Measurements from ENCODE around the gene GLI1.
A peak's percentile ranks its signal among the peaks of the same experiment; 100 is the strongest.

DNA sequence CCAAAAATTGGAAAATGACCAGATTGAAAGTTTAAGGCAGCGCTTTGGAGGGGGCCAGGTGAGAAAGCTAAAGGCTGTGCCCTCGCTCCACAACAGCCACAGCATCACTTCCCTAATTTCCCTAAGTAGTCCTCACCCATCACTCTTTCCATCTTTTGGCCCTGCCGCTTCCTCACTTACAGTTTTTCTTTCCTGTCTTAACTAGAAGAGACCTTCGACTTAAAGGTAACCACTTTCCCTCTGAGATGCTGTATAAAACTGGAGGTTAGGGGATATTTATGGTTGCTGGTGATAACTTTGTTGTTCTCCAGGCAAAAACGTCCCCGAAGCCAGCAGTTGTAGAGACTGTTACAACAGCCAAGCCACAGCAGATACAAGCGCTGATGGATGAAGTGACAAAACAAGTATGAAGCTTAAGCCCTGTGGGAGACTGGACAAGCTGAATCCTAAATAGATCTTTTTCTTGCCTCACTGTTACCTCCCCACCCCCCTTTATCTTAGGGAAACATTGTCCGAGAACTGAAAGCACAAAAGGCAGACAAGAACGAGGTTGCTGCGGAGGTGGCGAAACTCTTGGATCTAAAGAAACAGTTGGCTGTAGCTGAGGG, 56.5 kb downstream of the GLI1 start:
- peak; percentile 17; the same call in 1 of the 2 replicates for TF ChIP-seq POLR2AphosphoS5 (IDR thresholded peaks at IDR 0.05; ENCODE audit: low read depth)
- TF ChIP-seq, protein P1, sequence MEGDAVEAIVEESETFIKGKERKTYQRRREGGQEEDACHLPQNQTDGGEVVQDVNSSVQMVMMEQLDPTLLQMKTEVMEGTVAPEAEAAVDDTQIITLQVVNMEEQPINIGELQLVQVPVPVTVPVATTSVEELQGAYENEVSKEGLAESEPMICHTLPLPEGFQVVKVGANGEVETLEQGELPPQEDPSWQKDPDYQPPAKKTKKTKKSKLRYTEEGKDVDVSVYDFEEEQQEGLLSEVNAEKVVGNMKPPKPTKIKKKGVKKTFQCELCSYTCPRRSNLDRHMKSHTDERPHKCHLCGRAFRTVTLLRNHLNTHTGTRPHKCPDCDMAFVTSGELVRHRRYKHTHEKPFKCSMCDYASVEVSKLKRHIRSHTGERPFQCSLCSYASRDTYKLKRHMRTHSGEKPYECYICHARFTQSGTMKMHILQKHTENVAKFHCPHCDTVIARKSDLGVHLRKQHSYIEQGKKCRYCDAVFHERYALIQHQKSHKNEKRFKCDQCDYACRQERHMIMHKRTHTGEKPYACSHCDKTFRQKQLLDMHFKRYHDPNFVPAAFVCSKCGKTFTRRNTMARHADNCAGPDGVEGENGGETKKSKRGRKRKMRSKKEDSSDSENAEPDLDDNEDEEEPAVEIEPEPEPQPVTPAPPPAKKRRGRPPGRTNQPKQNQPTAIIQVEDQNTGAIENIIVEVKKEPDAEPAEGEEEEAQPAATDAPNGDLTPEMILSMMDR (IDR thresholded peaks at IDR 0.05; ENCODE audit: insufficient read depth, low read length) = no peak
